K562 (cell line): ENCODE data around the gene ZMYND12. TPM values are rescaled to one million over a fixed set of nuclear protein-coding genes. Genes with fewer than 3 reads are reported as not detected.

ENCODE experiments used
- ATAC-seq: fragments of 200-7000 bp; cut with Tn5 transposase; 3 replicates; pipeline ENCODE4 v1.9.1; 2020; ENCODE audit warnings: moderate library complexity
- Bru-seq: library from RNA; stranded (reverse); fragments of 400-500 nt; gene quantifications from one replicate; lab custom pipeline; 2021; lab: Mats Ljungman, UMichigan
- BruChase-seq, 2 experiments: library from RNA; stranded (reverse); fragments of 400-500 nt; gene quantifications; one replicate each; lab custom pipeline; 2021; lab: Mats Ljungman, UMichigan
- BruUV-seq: library from RNA; stranded (reverse); fragments of 400-500 nt; replicated peaks from 2 replicates; lab custom pipeline; 2021; lab: Mats Ljungman, UMichigan
- CTCF ChIA-PET: fragments of 300-600 bp; formaldehyde crosslinking; extraction: SDS; loops from one replicate; lab custom pipeline; 2021; ENCODE audit warnings: low intra/inter-chr PET ratio; lab: Yijun Ruan, JAX
- POLR2A ChIA-PET: fragments of 300-600, 350-650 bp; sonication (Branson Sonifier 250); formaldehyde crosslinking; extraction: SDS; loops from one replicate; lab custom pipeline; 2021; ENCODE audit warnings: antibody characterized with exemption, inconsistent platforms; lab: Yijun Ruan, JAX
- DNase-seq, 4 experiments: peaks; one replicate each; pipeline versions ENCODE4 v3.0.0 to v3.0.0-alpha.2; 2011 to 2018; ENCODE audit warnings: low spot score in 3 of 4, mixed read lengths in 3 of 4; ENCODE audit errors: extremely low read depth in 1 of 4
- FAIRE-seq: peaks from 2 replicates; lab custom pipeline; 2011; peaks lifted over from hg19 to GRCh38; lab: Jason Lieb, UNC
- H2AFZ ChIP-seq: 2 replicates; pipeline ENCODE4 v1.6.0; 2011; ENCODE audit warnings: low read depth, low read length, control low read depth, inconsistent platforms
- H3K27ac ChIP-seq: fragments of 200-600 bp; 3 replicates; pipeline ENCODE4 v1.8.0; 2011; ENCODE audit warnings: low read depth, mild to moderate bottlenecking, control low read depth, inconsistent platforms, low read length, moderate library complexity, mixed read lengths; ENCODE audit errors: extremely low read depth
- H3K27me3 ChIP-seq, 2 experiments: fragments of 300-600 bp in 1 of 2; 2 replicates in 1 of 2; 3 replicates in 1 of 2; pipeline versions ENCODE4 v1.6.0 to v1.8.0; 2011; ENCODE audit warnings: inconsistent platforms in 2 of 2, low read length in 2 of 2, mild to moderate bottlenecking in 1 of 2, mixed read lengths in 1 of 2, moderate library complexity in 1 of 2; ENCODE audit not compliant: control insufficient read depth in 2 of 2, insufficient read depth in 2 of 2
- H3K36me3 ChIP-seq: fragments of 300-600 bp; 3 replicates; pipeline ENCODE4 v1.8.0; 2011; ENCODE audit warnings: mild to moderate bottlenecking, low read length, inconsistent platforms; ENCODE audit not compliant: control insufficient read depth, insufficient read depth
- H3K4me1 ChIP-seq, 2 experiments: fragments of 200-600 bp in 1 of 2; replicated peaks in 1 of 2; 2 replicates in 1 of 2; 3 replicates in 1 of 2; pipeline versions ENCODE4 v1.5.1 to v1.8.0; 2011; ENCODE audit warnings: inconsistent platforms in 2 of 2, low read length in 2 of 2, mild to moderate bottlenecking in 1 of 2, mixed read lengths in 1 of 2, moderate library complexity in 1 of 2; ENCODE audit not compliant: control insufficient read depth in 2 of 2, insufficient read depth in 2 of 2
- H3K4me2 ChIP-seq: 2 replicates; pipeline ENCODE4 v1.6.1; 2011; ENCODE audit warnings: low read length, control low read depth, inconsistent platforms, mixed read lengths; ENCODE audit not compliant: insufficient read depth
- H3K4me3 ChIP-seq: fragments of 200-600 bp; sonication (generic), shearing (Covaris generic); 2 replicates; pipeline ENCODE4 v1.5.1; 2016; ENCODE audit warnings: control low read depth, inconsistent platforms
- H3K79me2 ChIP-seq: fragments of 200-600 bp; 3 replicates; pipeline ENCODE4 v1.8.0; 2011; ENCODE audit warnings: low read length, inconsistent platforms; ENCODE audit not compliant: control insufficient read depth, insufficient read depth
- H3K9ac ChIP-seq, 2 experiments: 2 replicates each; pipeline versions ENCODE4 v1.6.0 to v1.6.1; 2011; ENCODE audit warnings: low read depth in 2 of 2, low read length in 2 of 2, control low read depth in 1 of 2, inconsistent platforms in 1 of 2, mild to moderate bottlenecking in 1 of 2, mixed read lengths in 1 of 2; ENCODE audit not compliant: insufficient read depth in 1 of 2
- H3K9me1 ChIP-seq: one replicate; pipeline ENCODE4 v1.6.0; 2011; ENCODE audit warnings: inconsistent platforms, mild to moderate bottlenecking, low read length, moderate library complexity; ENCODE audit not compliant: control insufficient read depth, insufficient read depth
- H3K9me3 ChIP-seq: replicated peaks from 2 replicates; pipeline ENCODE4 v1.5.1; 2011; ENCODE audit warnings: low read depth, low read length, inconsistent platforms; ENCODE audit not compliant: control insufficient read depth, insufficient read depth
- H4K20me1 ChIP-seq: replicated peaks from 2 replicates; pipeline ENCODE4 v1.6.1; 2011; ENCODE audit warnings: low read length, inconsistent platforms, mixed read lengths; ENCODE audit not compliant: control insufficient read depth, insufficient read depth
- MAFF ChIP-seq: IDR thresholded peaks from 2 replicates; pipeline ENCODE4 v1.6.1; 2012; ENCODE audit warnings: low read length, improper control_type of control experiment
- MAX ChIP-seq: sonication (generic); formaldehyde crosslinking; IDR thresholded peaks from 2 replicates; pipeline ENCODE4 v1.9.0; 2022; ENCODE audit warnings: mild to moderate bottlenecking, missing genetic modification reagents
- MGA ChIP-seq: fragments of 450-650 bp; IDR thresholded peaks from 2 replicates; pipeline ENCODE4 v1.6.1; 2016; ENCODE audit warnings: mild to moderate bottlenecking, moderate library complexity
- THRAP3 ChIP-seq: fragments of 450-650 bp; IDR thresholded peaks from 2 replicates; pipeline ENCODE4 v1.6.1; 2016; ENCODE audit warnings: mild to moderate bottlenecking, inconsistent platforms, borderline replicate concordance
- ZNF589 ChIP-seq: fragments of 200-800 bp; sonication (Bioruptor generic); IDR thresholded peaks from 2 replicates; pipeline ENCODE4 v1.6.1; 2016; ENCODE audit warnings: low read depth, missing genetic modification characterization, missing compliant biosample characterization
- WGBS: fragments of 100-300 bp; shearing (Covaris generic); methylation state at CpG from one replicate; pipeline ENCODE4 v1.1.6; 2016; ENCODE audit warnings: low coverage, mixed read lengths; ENCODE audit not compliant: insufficient coverage; ENCODE audit errors: missing lambda C conversion rate; 5-methylcytosine and 5-hydroxymethylcytosine counted together
- in situ Hi-C: fragments of 300-500 bp; cut with MboI; formaldehyde crosslinking; loops from 4 replicates; pipeline ENCODE4 v1.15.0; 2018; ENCODE audit warnings: inconsistent platforms, mixed read lengths
- intact Hi-C: fragments of 100-400 bp; cut with micrococcal nuclease; formaldehyde crosslinking; loops from 2 replicates; pipeline ENCODE4 v1.14.2; 2022
- long read RNA-seq, 3 experiments: library from polyadenylated mRNA in 2 of 3; library from RNA in 1 of 3; unstranded in 2 of 3; stranded (forward) in 1 of 3; transcript quantifications; one replicate each; pipeline ENCODE4 v2.0.0, GENCODE V29; 2019 to 2022
- polyA minus RNA-seq, 3 experiments: library from RNA; depleted of rRNA, polyadenylated mRNA; stranded (reverse); fragments of >200 nt; gene quantifications; 2 replicates each; pipeline ENCODE4 v1.2.3, GENCODE V29; 2011
- polyA plus RNA-seq, 8 experiments: library from polyadenylated mRNA; depleted of rRNA in 4 of 8; stranded (reverse) in 5 of 8; unstranded in 3 of 8; fragments of >200 nt; fragmentation: Nextera tagmentation in 2 of 8; fragmentation: Illumina TruSeq in 1 of 8; extraction: Ambion mirVana in 2 of 8; extraction: Trizol in 1 of 8; gene quantifications; 2 replicates each; pipeline versions ENCODE4 v1.2.1 to v1.2.3, GENCODE V29; 2011 to 2014; ENCODE audit warnings: inconsistent platforms in 1 of 8, missing spikeins in 1 of 8
- total RNA-seq, 7 experiments: library from RNA; depleted of rRNA in 6 of 7; stranded (reverse); fragments of >200 nt in 6 of 7; fragmentation: Illumina TruSeq in 2 of 7; extraction: Trizol in 2 of 7; gene quantifications; 2 replicates each; pipeline versions ENCODE4 v1.2.1 to v1.2.3, GENCODE V29; 2011 to 2021; ENCODE audit warnings: low replicate concordance in 1 of 7

Gene ZMYND12
- total RNA-seq (2011; cell fraction: chromatin; rRNA removed; ENCODE audit: low replicate concordance) = not detected in 2 replicates
- total RNA-seq (2011; cell fraction: nucleolus; rRNA removed) = not detected in 2 replicates
- total RNA-seq (2011; cell fraction: nucleoplasm; rRNA removed) = not detected in 2 replicates
- not detected in 2 replicates for total RNA-seq (2014; rRNA removed)
- total RNA-seq (2014; rRNA removed; fragmentation: Illumina TruSeq; extraction: Trizol) = not detected in 2 replicates
- not detected in 2 replicates for total RNA-seq (2015; rRNA removed; fragmentation: Illumina TruSeq; extraction: Trizol)
- not detected in 2 replicates for total RNA-seq (2021)
- not detected in 2 replicates for polyA plus RNA-seq (2011; rRNA removed)
- polyA plus RNA-seq (2011; cell fraction: cytosol; rRNA removed) = not detected in 2 replicates
- polyA plus RNA-seq (2011; cell fraction: nucleus; rRNA removed) = not detected in 2 replicates
- polyA plus RNA-seq (2012) = not detected in 2 replicates
- polyA plus RNA-seq (2014; fragmentation: Illumina TruSeq; extraction: Trizol) = not detected in 2 replicates
- polyA plus RNA-seq (2014; fragmentation: Nextera tagmentation; extraction: Ambion mirVana) = not detected
- polyA plus RNA-seq (2014; rRNA removed) = not detected in 2 replicates
- not detected in 2 replicates for polyA minus RNA-seq (2011; rRNA and poly(A)+ RNA removed)
- polyA minus RNA-seq (2011; cell fraction: cytosol; rRNA and poly(A)+ RNA removed) = not detected in 2 replicates
- polyA minus RNA-seq (2011; cell fraction: nucleus; rRNA and poly(A)+ RNA removed) = not detected in 2 replicates
- Bru-seq, nascent RNA = percentile 18 among the genes with signal in this experiment
- percentile 8 among the genes with signal in this experiment for BruChase-seq, experiment 1, labeled RNA remaining after a 2-hour chase
- BruChase-seq, experiment 2, labeled RNA remaining after a 6-hour chase = not detected
- long read RNA-seq, experiment 1 = 0 reads
- long read RNA-seq, experiment 2 = 0 reads
- long read RNA-seq, experiment 3 = 0 reads

- FAIRE-seq = peak; percentile 11
- Histone ChIP-seq H3K9me1 (no peaks in the 10 kb centered on the region), H3K9me3 (peaks cover 4% of the 10 kb centered on the region), H3K4me2 (peak within 1 kb of the TSS; percentile 97), H3K79me2 (peaks cover 10% of the 10 kb centered on the region; the same call in 2 of the 3 replicates), H4K20me1 (no peaks in the 10 kb centered on the region), H3K4me1 (peaks cover 0 to 18% of the 10 kb centered on the region in 2 experiments; a peak in 3 of 5 replicates), H2AFZ (peak within 1 kb of the TSS; percentile 100), H3K27ac (peak within 1 kb of the TSS; percentile 80), H3K36me3 (peaks cover 15% of the 10 kb centered on the region; the same call in 1 of the 3 replicates), H3K4me3 (peak within 1 kb of the TSS; percentile 66), H3K9ac (peak within 1 kb of the TSS; percentile 82 to 96), H3K27me3 (no peaks in the 10 kb centered on the region; a peak in 2 of 5 replicates)
- WGBS = 23% methylated on average over 66 of the region's 66 CpGs
- intact Hi-C loops (no loop called here), in situ Hi-C loops (no loop called here)
- ChIA-PET POLR2A (interaction anchor here (0.6 to 0.9 kb wide), 2 partner anchors 227 to 1617 kb away, joined by 3 read pairs; no protein-coding TSS in a partner anchor), CTCF (no interaction called here)
- peak; percentile 97 for ATAC-seq
- DNase-seq = peak; percentile 86 to 87 (median 87)
- BruUV-seq = no TSS peak
- 0 out of 2 replicates have a peak, but pooled peaks have one; percentile 37 for TF ChIP-seq MAX
- TF ChIP-seq MAFF = no peak
- no peak for TF ChIP-seq THRAP3
- peak; percentile 88 for TF ChIP-seq MGA
- TF ChIP-seq ZNF589 (CRISPR knock-in tag) = 0 out of 2 replicates have a peak, but pooled peaks have one; percentile 16
Observed at GRCh38 chr1:42456010-42456753, at the start of gene ZMYND12, which contains the start of gene PPCS. Gene ZMYND12 (minus strand): TSS chr1:42456022. CDS start chr1:42455997, 25 bp downstream. Gene PPCS (plus strand): TSS chr1:42456543. CDS start chr1:42456566, 23 bp downstream.
